ENCODE results near the gene SSR4. TPM values are rescaled to one million over a fixed set of nuclear protein-coding genes. Genes with fewer than 3 reads are reported as not detected.
"Not testable (repeated sequence)": the region's sequence is repeated elsewhere in the genome, so short reads cannot be mapped to it uniquely, and the experiment has no call there.

SSR4 gene
- total and polyA plus RNA-seq, 2 donors (not counting 1 experiment from before 2014, with no cell fraction given), result 134 to 297 TPM

- no peak for DNase-seq
- no peaks in the 10 kb centered on the region for H4K20me1 ChIP-seq (ENCODE audit: control insufficient read depth, insufficient read depth, low read length, poor library complexity, severe bottlenecking)
- no peak overlapping the region for H3K4me3 ChIP-seq (ENCODE audit: control extremely low read depth in 1 of 5, extremely low read depth in 1 of 5, insufficient read depth in 1 of 5, low read depth in 2 of 5, low read length in 4 of 5)
- H3K36me3 ChIP-seq (replicated peaks in 1 of 2; ENCODE audit: control extremely low read depth in 1 of 2, control insufficient read depth in 1 of 2, extremely low read depth in 1 of 2, insufficient read depth in 2 of 2, low read length in 1 of 2), result no peaks in the 10 kb centered on the region
- Mint-ChIP-seq H3K27ac (no peak overlapping the region), H3K4me3 (no peak overlapping the region), H3K4me1 (peaks cover 38% of the 10 kb centered on the region), H3K9me3 (ENCODE audit: insufficient read depth) (no peaks in the 10 kb centered on the region), H3K27me3 (no peaks in the 10 kb centered on the region)
- intact Hi-C loops (cut with micrococcal nuclease), result no loop called here
- peaks cover 13 to 49% of the 10 kb centered on the region in 2 donors for H3K4me1 ChIP-seq (ENCODE audit: control insufficient read depth in 2 of 2, insufficient read depth in 2 of 2, low read length in 2 of 2)
- no CpG with 5 or more reads among the region's 3 CpGs for WGBS (ENCODE audit: insufficient coverage)
- no peak for ATAC-seq (ENCODE audit: low read depth)
- H3K27ac ChIP-seq (ENCODE audit: low read length in 2 of 2), result no peak overlapping the region
- H3K9me3 ChIP-seq (ENCODE audit: control extremely low read depth in 1 of 3, control insufficient read depth in 2 of 3, insufficient read depth in 1 of 3, low read length in 2 of 3), result no peaks in the 10 kb centered on the region
- no peak overlapping the region for H3K4me2 ChIP-seq (replicated peaks; ENCODE audit: low read depth, low read length, poor library complexity, severe bottlenecking)
- H2AFZ ChIP-seq (ENCODE audit: insufficient read depth, low read depth, low read length, poor library complexity, severe bottlenecking), result no peak overlapping the region
- ChIA-PET POLR2A (no interaction called here), CTCF (no interaction called here)
- no peak for TF ChIP-seq EZH2 (IDR thresholded peaks at IDR 0.05; ENCODE audit: borderline replicate concordance, insufficient read depth, low read depth, low read length, poor library complexity, severe bottlenecking)
- TF ChIP-seq, protein P1, sequence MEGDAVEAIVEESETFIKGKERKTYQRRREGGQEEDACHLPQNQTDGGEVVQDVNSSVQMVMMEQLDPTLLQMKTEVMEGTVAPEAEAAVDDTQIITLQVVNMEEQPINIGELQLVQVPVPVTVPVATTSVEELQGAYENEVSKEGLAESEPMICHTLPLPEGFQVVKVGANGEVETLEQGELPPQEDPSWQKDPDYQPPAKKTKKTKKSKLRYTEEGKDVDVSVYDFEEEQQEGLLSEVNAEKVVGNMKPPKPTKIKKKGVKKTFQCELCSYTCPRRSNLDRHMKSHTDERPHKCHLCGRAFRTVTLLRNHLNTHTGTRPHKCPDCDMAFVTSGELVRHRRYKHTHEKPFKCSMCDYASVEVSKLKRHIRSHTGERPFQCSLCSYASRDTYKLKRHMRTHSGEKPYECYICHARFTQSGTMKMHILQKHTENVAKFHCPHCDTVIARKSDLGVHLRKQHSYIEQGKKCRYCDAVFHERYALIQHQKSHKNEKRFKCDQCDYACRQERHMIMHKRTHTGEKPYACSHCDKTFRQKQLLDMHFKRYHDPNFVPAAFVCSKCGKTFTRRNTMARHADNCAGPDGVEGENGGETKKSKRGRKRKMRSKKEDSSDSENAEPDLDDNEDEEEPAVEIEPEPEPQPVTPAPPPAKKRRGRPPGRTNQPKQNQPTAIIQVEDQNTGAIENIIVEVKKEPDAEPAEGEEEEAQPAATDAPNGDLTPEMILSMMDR (IDR thresholded peaks at IDR 0.05), result no peak
- no peaks in the 10 kb centered on the region for H3K79me2 ChIP-seq (ENCODE audit: control insufficient read depth, insufficient read depth, low read length)
- H3K27me3 ChIP-seq (replicated peaks in 1 of 4; ENCODE audit: control extremely low read depth in 1 of 4, control insufficient read depth in 3 of 4, insufficient read depth in 4 of 4, low read length in 3 of 4), result no peaks in the 10 kb centered on the region
- no peak overlapping the region for H3K9ac ChIP-seq (ENCODE audit: low read length)
Observed at GRCh38 chrX:153746359-153746758, 48.1 kb upstream of the SSR4 start.

DNA sequence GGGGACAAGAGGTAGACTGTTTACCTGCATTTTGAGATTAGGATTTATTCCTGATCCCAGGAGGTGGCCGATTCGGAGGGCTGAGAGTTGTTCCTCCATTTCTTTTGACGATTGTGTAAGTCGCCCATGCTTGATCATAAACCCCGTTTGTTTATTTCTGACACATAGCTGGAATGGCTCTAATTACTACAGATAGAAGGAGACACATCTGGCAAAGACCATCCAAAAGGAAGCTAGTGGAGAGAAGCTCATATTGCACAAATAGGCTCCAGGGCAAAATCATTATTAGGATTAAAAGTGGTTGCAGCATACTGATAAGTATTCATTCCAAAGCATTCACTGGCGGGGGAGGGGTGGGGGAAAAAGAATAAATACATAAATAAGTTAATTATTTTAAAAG is 47.5 kb upstream of the SSR4 start:
- H2AFZ ChIP-seq (ENCODE audit: insufficient read depth, low read depth, low read length, poor library complexity, severe bottlenecking); H3K9me3 Mint-ChIP-seq (ENCODE audit: insufficient read depth); H3K27me3 ChIP-seq (replicated peaks in 1 of 4; ENCODE audit: control extremely low read depth in 1 of 4, control insufficient read depth in 3 of 4, insufficient read depth in 4 of 4, low read length in 3 of 4); H3K4me3 ChIP-seq (ENCODE audit: control extremely low read depth in 1 of 5, extremely low read depth in 1 of 5, insufficient read depth in 1 of 5, low read depth in 2 of 5, low read length in 4 of 5); H3K9me3 ChIP-seq (ENCODE audit: control extremely low read depth in 1 of 3, control insufficient read depth in 2 of 3, insufficient read depth in 1 of 3, low read length in 2 of 3); DNase-seq; H3K4me3 Mint-ChIP-seq; ATAC-seq (ENCODE audit: low read depth); CTCF ChIA-PET; H3K9ac ChIP-seq (ENCODE audit: low read length); H3K79me2 ChIP-seq (ENCODE audit: control insufficient read depth, insufficient read depth, low read length); H3K27ac Mint-ChIP-seq; intact Hi-C loops (cut with micrococcal nuclease); H3K27me3 Mint-ChIP-seq; H3K27ac ChIP-seq (ENCODE audit: low read length in 2 of 2); POLR2A ChIA-PET; H3K36me3 ChIP-seq (replicated peaks in 1 of 2; ENCODE audit: control extremely low read depth in 1 of 2, control insufficient read depth in 1 of 2, extremely low read depth in 1 of 2, insufficient read depth in 2 of 2, low read length in 1 of 2); H3K4me2 ChIP-seq (replicated peaks; ENCODE audit: low read depth, low read length, poor library complexity, severe bottlenecking); H4K20me1 ChIP-seq (ENCODE audit: control insufficient read depth, insufficient read depth, low read length, poor library complexity, severe bottlenecking): not testable (repeated sequence)
- peaks cover 13 to 43% of the 10 kb centered on the region in 2 donors for H3K4me1 ChIP-seq (ENCODE audit: control insufficient read depth in 2 of 2, insufficient read depth in 2 of 2, low read length in 2 of 2)
- peaks cover 35% of the 10 kb centered on the region for H3K4me1 Mint-ChIP-seq
- WGBS (ENCODE audit: insufficient coverage), result no CpG with 5 or more reads among the region's 6 CpGs

DNA sequence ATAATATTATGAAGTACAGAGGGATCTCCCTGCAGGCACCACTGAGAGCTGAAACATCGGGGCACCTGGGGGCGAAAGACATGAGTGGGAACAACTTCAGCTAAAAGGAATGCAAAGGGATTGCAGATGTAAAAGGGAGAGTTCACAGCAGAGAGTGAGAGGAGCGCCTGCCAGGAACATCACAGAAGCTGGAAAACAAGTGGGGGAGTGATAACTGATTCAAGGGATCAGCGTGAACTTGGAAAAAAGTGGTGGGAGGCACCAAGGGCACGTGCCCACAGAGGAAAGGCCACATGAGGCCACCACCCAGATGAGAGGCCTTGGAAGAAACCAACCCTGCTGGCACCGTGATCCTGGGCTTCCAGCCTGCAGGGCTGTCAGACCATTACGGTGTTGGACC is 45.5 kb upstream of the SSR4 start:
- H3K27me3 ChIP-seq (replicated peaks in 1 of 4; ENCODE audit: control extremely low read depth in 1 of 4, control insufficient read depth in 3 of 4, insufficient read depth in 4 of 4, low read length in 3 of 4); H3K27ac Mint-ChIP-seq; H3K4me3 Mint-ChIP-seq; H3K9me3 Mint-ChIP-seq (ENCODE audit: insufficient read depth); DNase-seq; POLR2A ChIA-PET; CTCF ChIA-PET; H3K4me2 ChIP-seq (replicated peaks; ENCODE audit: low read depth, low read length, poor library complexity, severe bottlenecking); H3K27me3 Mint-ChIP-seq; H2AFZ ChIP-seq (ENCODE audit: insufficient read depth, low read depth, low read length, poor library complexity, severe bottlenecking); H3K9me3 ChIP-seq (ENCODE audit: control extremely low read depth in 1 of 3, control insufficient read depth in 2 of 3, insufficient read depth in 1 of 3, low read length in 2 of 3); intact Hi-C loops (cut with micrococcal nuclease); H3K27ac ChIP-seq (ENCODE audit: low read length in 2 of 2); H3K79me2 ChIP-seq (ENCODE audit: control insufficient read depth, insufficient read depth, low read length); ATAC-seq (ENCODE audit: low read depth); H3K36me3 ChIP-seq (replicated peaks in 1 of 2; ENCODE audit: control extremely low read depth in 1 of 2, control insufficient read depth in 1 of 2, extremely low read depth in 1 of 2, insufficient read depth in 2 of 2, low read length in 1 of 2); H4K20me1 ChIP-seq (ENCODE audit: control insufficient read depth, insufficient read depth, low read length, poor library complexity, severe bottlenecking); H3K4me3 ChIP-seq (ENCODE audit: control extremely low read depth in 1 of 5, extremely low read depth in 1 of 5, insufficient read depth in 1 of 5, low read depth in 2 of 5, low read length in 4 of 5); H3K9ac ChIP-seq (ENCODE audit: low read length): not testable (repeated sequence)
- peaks cover 25% of the 10 kb centered on the region for H3K4me1 Mint-ChIP-seq
- peaks cover 9 to 24% of the 10 kb centered on the region in 2 donors for H3K4me1 ChIP-seq (ENCODE audit: control insufficient read depth in 2 of 2, insufficient read depth in 2 of 2, low read length in 2 of 2)
- 80% methylated on average over 5 of the region's 7 CpGs for WGBS (ENCODE audit: insufficient coverage)

Measured in B cell (primary cell).